HG02840 (cell line): Measurements from ENCODE around the gene FHL2.

Experiments
- ATAC-seq: cut with Tn5 transposase; IDR thresholded peaks from one replicate; pipeline ENCODE4 v1.9.1; 2021; ENCODE audit warnings: mild to moderate bottlenecking, moderate library complexity, moderate number of reproducible peaks; ENCODE audit not compliant: unreplicated experiment, low FRiP score

The FHL2 gene

DNA sequence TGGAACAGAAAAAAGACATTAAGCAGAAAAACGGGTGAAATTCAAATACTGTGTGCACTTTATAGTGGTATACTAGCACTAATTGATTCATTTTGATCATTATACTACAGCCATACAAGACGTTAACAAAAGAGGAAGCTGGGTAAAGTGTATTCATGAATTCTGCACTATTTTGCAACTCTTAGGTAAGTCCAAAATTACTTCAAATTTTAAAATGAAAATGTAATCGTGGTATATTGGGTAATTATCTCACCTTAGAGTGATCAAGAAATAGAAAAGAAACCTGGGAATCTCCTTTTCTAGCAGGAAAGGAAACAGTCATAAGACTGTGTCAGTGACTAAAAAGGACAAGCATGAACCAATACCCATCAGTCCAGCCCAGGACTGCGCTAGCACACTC lies 74.8 kb downstream of the FHL2 start:
- no peak for ATAC-seq

DNA sequence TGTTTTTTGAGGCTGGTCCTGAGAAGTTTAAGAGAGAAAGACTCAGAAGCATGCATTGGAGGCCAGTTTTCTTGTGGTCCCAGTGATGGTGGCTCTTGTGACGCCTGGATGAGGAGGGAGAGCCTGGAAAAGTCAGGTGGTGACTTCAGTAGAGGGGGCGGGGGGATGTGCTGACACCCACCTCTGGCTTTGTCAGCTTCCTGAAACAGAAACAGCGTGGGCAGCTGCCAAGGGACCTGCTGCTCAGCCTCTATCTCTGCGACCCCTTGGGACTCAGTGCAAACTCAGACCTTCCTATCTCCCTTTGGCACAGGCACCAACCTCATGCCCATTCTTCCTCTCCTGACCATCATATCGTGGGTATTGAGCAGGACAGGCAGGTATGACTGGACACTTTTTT lies 75.7 kb downstream of the FHL2 start:
- no peak for ATAC-seq

DNA sequence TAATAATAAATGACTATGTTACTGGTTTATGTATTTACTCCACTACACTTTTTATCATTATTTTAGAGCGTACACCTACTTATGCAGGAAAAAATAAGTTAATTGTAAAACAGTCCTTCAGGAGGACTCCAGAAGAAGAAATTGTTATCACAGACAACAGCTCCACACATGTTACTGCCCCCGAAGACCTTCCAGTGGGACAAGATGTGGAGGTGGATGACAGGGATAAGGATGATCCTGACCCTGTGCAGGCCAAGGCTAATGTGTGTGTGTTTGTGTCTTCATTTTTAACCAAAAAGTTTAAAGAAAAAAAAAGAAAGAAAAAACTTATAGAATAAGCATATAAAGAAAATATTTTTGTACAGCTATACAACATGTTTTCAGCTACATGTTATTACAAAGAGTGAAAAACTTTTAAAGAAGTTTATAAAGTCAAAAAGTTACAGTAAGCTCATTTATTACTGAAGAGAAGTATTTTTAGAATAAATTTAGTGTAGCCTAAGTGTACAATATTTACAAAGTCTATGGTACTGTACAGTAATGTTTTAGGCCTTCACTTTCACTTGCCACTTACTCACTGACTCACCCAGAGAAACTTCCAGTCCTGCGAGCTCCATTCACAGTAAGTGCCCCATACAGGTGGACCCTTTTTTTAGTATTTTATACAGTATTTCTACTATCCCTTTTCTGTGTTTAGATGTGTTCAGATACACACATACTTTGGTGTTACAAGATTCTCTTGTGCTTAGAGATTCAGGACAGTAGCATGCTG lies 76.8 kb downstream of the FHL2 start:
- ATAC-seq: no peak

DNA sequence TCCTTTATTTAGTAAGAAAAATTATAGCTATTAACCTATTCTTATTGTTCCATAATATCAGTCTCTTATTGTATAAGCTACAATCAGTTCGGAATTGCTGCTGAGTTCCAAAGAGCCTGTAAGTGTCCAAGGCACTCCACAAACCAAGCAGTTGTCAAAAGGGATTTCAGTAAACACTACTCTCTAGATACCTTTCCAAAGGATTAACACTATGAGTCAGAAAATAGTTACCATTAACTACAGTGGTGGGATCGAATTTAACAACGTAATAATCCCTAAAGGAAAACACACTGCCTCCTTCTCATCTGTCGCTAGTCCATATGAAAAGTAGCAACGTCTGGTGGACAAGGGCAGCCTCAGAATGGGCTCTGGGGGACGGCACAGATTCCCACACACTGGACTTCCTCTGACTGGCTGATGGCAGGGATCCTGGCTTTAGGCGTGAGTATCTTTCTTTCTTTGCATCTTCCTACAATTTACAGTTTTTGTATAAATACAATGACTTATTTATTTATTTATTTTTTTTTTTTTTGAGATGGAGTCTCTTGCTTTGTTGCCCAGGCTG lies 78.1 kb downstream of the FHL2 start:
- ATAC-seq: no peak

DNA sequence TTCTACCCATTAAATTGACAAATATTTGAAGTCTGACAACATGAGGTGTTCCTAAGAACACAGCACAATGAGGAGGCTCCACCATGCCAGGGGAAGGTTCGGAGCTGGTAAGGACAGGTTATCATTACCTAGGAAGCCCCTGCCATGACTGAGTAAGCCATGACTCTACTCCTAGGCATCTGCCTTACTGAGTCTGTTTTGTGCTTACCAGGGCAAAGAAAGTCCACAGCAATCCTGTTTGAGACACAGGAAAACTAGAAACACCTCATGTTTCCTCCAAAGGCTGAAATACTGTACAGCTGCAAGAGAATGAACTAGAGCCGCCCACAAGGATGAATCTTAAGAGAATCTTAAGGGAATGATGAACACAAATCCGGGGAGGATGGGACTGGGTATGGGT lies 80.9 kb downstream of the FHL2 start:
- no peak for ATAC-seq

DNA sequence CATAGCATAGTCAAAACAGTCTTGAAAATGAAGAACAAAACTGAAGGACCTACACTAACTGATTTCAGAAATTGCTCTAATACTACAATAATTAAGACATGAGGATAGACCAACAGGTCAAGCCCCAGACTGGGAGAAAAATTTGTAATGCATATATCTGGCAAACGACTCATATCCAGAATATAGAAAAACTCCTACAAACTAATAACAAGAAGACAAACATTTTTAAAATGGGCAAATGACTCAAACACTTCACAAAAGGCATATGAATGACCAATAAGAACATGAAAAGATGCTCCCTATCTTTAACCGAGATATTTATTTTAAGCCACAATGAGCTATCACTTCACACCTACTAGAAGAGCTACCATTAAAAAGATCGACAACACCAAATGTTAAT lies 83.5 kb downstream of the FHL2 start:
- peak; percentile 71 for ATAC-seq

DNA sequence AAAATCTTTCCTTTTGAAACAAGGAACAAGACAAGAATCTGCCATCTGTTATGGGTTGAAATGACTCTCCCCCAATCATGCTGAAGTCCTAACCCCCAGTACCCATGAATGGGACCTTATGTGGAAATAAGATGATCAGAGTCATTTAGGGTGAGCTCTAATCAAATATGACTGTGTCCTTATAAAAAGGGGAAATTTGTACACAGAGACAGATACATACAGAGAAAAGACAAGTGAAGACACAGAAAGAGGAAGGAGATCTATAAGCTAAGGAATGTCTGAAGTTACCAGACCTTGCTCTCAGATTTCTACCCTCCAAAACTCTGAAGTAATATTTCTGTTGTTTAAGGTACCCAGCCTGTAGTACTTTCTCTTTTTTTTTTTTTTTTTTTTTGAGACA lies 85.0 kb downstream of the FHL2 start:
- no peak for ATAC-seq
